Cardiac fibroblast (primary cell): Measurements from ENCODE around the gene MTHFSD.
A peak's percentile ranks its signal among the peaks of the same experiment; 100 is the strongest.

Experiments used
- DNase-seq, 2 donors: peaks; one replicate each; pipeline versions ENCODE4 v3.0.0 to v3.0.0-alpha.2; 2010; ENCODE audit warnings: low read depth in 2 of 2
- H3K4me3 ChIP-seq, 2 donors: replicated peaks in 1 of 2; 1 replicate in 1 of 2; 2 replicates in 1 of 2; pipeline ENCODE4 v1.5.1; 2011; ENCODE audit warnings: low read depth in 2 of 2, low read length in 2 of 2, mild to moderate bottlenecking in 2 of 2, moderate library complexity in 1 of 2
- CTCF ChIP-seq: IDR thresholded peaks from one replicate; pipeline ENCODE4 v1.5.1; 2011; ENCODE audit warnings: low read depth, mild to moderate bottlenecking, low read length, inconsistent platforms

The MTHFSD gene

GRCh38 chr16:86556576-86556975, 1.5 kb upstream of the MTHFSD start:
- no peak for DNase-seq
- TF ChIP-seq CTCF = no peak
- H3K4me3 ChIP-seq = no peak overlapping the region

DNA sequence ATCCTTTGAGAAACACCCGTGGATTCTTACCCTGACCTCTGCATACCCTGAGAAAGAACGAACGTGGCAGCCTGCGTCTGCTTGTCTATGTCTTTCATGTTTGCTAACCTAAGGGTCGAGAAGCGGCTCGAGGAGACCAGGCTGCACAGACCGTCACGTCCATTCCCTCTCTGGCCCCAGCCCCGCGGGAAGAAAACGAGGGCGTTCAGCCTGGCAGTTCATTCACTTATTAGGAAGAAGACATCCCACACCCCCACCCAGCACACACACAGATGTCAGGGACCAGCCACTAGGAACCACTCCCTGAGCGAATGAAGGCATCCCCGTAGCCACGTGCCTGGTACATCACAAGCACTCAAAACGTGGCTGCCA, 655 bp upstream of the MTHFSD start:
- no peak for DNase-seq
- no peak for TF ChIP-seq CTCF
- H3K4me3 ChIP-seq = peak overlapping the region; percentile 89 to 98

- H3K4me3 ChIP-seq = peak overlapping the region; percentile 89 to 98
- DNase-seq = no peak
- TF ChIP-seq CTCF = no peak
Measured at GRCh38 chr16:86554599-86554916, 477 bp downstream of the MTHFSD start.

- DNase-seq = no peak
- H3K4me3 ChIP-seq = no peak overlapping the region
- no peak for TF ChIP-seq CTCF
Measured at GRCh38 chr16:86553356-86553755, 1.7 kb downstream of the MTHFSD start.

GRCh38 chr16:86550281-86550680, 4.8 kb downstream of the MTHFSD start:
- DNase-seq = no peak
- H3K4me3 ChIP-seq = no peak overlapping the region
- no peak for TF ChIP-seq CTCF

- no peak for TF ChIP-seq CTCF
- no peak overlapping the region for H3K4me3 ChIP-seq
- no peak for DNase-seq
Measured at GRCh38 chr16:86549893-86550190, 5.2 kb downstream of the MTHFSD start.

DNA sequence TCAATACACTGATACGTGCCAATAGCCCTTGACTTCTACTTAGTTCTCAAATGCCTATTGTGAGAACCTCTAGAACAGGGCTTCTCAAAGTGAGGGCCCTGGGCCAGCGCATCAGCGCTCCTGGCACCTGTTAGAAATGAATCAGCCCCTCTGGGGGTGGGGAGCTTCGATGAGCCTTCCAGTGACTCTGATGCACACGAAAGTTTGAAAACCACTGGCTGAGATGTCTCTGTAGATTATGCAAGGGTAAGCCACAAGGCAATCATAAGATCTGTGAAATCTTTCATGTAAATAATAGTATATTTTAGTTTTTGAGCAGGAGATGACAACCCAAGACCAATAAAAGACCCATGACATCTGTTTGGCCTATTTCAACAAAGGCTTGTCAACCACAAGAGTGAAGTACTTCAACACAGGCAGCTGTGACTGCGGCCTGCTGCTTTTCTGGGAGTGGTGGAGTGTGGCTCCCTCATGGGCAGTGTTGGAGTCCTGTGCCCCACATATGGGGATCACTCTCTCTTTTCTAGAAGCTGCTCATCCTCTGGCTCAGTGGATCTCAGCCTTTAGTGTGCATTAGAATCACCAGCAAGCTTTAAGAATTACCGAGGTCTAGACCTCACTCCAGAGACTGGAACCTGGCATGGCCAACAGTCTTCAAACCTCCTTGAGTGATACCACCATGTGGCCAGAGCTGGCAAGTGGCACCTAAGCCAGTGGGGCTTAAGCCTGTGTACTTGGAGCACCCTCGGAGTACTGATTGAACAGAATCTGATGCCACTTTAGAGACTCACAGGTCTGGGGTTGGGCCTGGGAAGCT, 5.8 kb downstream of the MTHFSD start:
- no peak for TF ChIP-seq CTCF
- H3K4me3 ChIP-seq = no peak overlapping the region
- DNase-seq = no peak
